ENCODE results near the gene TCEAL7. TPM values are rescaled to one million over a fixed set of nuclear protein-coding genes. Genes with fewer than 3 reads are reported as not detected.

Gene TCEAL7
- total and polyA plus RNA-seq, 9 of the 15 experiments (the other 6 are each of a cell fraction or from before 2014, with no cell fraction given) = 0.07 to 0.34 (median 0.13) TPM; not detected in 4

GRCh38 chrX:103373581-103373980, 43.5 kb downstream of the TCEAL7 start:
- Histone ChIP-seq H3K79me2 (ENCODE audit: control insufficient read depth, insufficient read depth, low read length) (no peaks in the 10 kb centered on the region), H3K4me3 (no peak overlapping the region), H3K9me3 (replicated peaks; ENCODE audit: control insufficient read depth, insufficient read depth, low read depth, low read length) (no peaks in the 10 kb centered on the region), H3K4me1 (replicated peaks in 1 of 2; ENCODE audit: control insufficient read depth in 2 of 2, insufficient read depth in 2 of 2, low read length in 2 of 2) (no peaks in the 10 kb centered on the region; a peak in 1 of 5 replicates), H3K9ac (ENCODE audit: insufficient read depth in 1 of 2, low read depth in 2 of 2, low read length in 2 of 2) (no peak overlapping the region), H3K27ac (ENCODE audit: extremely low read depth, low read depth, low read length) (no peak overlapping the region), H2AFZ (ENCODE audit: low read depth, low read length) (no peak overlapping the region), H3K36me3 (ENCODE audit: control insufficient read depth, insufficient read depth, low read length) (no peaks in the 10 kb centered on the region), H3K27me3 (ENCODE audit: control insufficient read depth in 2 of 2, insufficient read depth in 2 of 2, low read length in 2 of 2) (no peaks in the 10 kb centered on the region), H3K9me1 (ENCODE audit: control insufficient read depth, insufficient read depth, low read length) (no peaks in the 10 kb centered on the region), H3K4me2 (ENCODE audit: insufficient read depth, low read length) (no peak overlapping the region), H4K20me1 (replicated peaks; ENCODE audit: control insufficient read depth, insufficient read depth, low read length) (no peaks in the 10 kb centered on the region)
- DNase-seq (ENCODE audit: extremely low read depth in 1 of 4, low spot score in 3 of 4) = no peak
- no peak for FAIRE-seq
- ATAC-seq = no peak
- BruUV-seq (replicated peaks) = no TSS peak
- intact Hi-C loops (cut with micrococcal nuclease) = no loop called here
- in situ Hi-C loops (cut with MboI) = no loop called here
- POLR2A ChIA-PET = interaction anchor here (0.6 kb wide), 1 partner anchor 94 kb away, joined by 3 read pairs; no protein-coding TSS in a partner anchor
- CTCF ChIA-PET (ENCODE audit: low intra/inter-chr PET ratio) = no interaction called here
- 19% methylated on average over 3 of the region's 3 CpGs for WGBS (ENCODE audit: insufficient coverage, low coverage, missing lambda C conversion rate)
- TF ChIP-seq SPI1 (IDR thresholded peaks at IDR 0.05; ENCODE audit: borderline replicate concordance, low read depth, low read length) (no peak), PRPF4 (IDR thresholded peaks at IDR 0.05; ENCODE audit: insufficient read depth, low read depth, low read length, poor library complexity, severe bottlenecking) (no peak), ZNF318 (IDR thresholded peaks at IDR 0.05; ENCODE audit: borderline replicate concordance in 1 of 2, low read depth in 1 of 2) (no peak), ZHX1 (conservative IDR thresholded peaks at IDR 0.05; ENCODE audit: low read length) (no peak), MCM7 (IDR thresholded peaks at IDR 0.05) (no peak), ELK3 (CRISPR knock-in tag; IDR thresholded peaks at IDR 0.05) (no peak), TFAM (CRISPR knock-in tag; conservative IDR thresholded peaks at IDR 0.05) (no peak), XRCC5 (IDR thresholded peaks at IDR 0.05; ENCODE audit: low read depth, low read length) (no peak), ZZZ3 (IDR thresholded peaks at IDR 0.05) (no peak)

Data from K562 (cell line).